ENCODE results near the gene RABEPK. TPM values are rescaled to one million over a fixed set of nuclear protein-coding genes. Genes with fewer than 3 reads are reported as not detected.
"Not testable (repeated sequence)": the region's sequence is repeated elsewhere in the genome, so short reads cannot be mapped to it uniquely, and the experiment has no call there.

Gene RABEPK
- total RNA-seq, 1 donor from 2014 or later, result 14.7 TPM

DNA sequence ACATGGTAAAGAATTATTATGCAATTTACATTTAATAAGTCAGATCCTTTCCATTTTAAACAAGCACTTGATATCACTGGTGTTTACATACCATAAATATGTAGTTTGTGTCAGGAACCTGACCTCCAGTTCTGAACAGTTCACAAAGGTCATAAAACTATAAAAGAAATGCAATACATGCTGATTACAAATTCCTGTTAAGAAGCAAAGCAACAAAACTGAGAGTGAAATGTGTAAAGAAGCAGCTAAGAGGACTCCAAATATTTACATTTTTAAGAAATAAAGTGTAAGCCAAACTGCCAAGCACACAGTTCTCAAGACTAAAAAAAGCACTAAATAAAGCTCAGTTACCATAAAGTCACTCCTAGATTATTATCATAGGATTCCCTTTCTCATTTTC lies 39.6 kb upstream of the RABEPK start:
- TF ChIP-seq POLR2A (IDR thresholded peaks at IDR 0.05) (no peak), POLR2AphosphoS5 (IDR thresholded peaks at IDR 0.05; ENCODE audit: insufficient read depth in 1 of 2, low read depth in 1 of 2) (no peak)
- TF ChIP-seq, protein P1, sequence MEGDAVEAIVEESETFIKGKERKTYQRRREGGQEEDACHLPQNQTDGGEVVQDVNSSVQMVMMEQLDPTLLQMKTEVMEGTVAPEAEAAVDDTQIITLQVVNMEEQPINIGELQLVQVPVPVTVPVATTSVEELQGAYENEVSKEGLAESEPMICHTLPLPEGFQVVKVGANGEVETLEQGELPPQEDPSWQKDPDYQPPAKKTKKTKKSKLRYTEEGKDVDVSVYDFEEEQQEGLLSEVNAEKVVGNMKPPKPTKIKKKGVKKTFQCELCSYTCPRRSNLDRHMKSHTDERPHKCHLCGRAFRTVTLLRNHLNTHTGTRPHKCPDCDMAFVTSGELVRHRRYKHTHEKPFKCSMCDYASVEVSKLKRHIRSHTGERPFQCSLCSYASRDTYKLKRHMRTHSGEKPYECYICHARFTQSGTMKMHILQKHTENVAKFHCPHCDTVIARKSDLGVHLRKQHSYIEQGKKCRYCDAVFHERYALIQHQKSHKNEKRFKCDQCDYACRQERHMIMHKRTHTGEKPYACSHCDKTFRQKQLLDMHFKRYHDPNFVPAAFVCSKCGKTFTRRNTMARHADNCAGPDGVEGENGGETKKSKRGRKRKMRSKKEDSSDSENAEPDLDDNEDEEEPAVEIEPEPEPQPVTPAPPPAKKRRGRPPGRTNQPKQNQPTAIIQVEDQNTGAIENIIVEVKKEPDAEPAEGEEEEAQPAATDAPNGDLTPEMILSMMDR (IDR thresholded peaks at IDR 0.05), result no peak
- no peak overlapping the region for H3K27ac ChIP-seq

DNA sequence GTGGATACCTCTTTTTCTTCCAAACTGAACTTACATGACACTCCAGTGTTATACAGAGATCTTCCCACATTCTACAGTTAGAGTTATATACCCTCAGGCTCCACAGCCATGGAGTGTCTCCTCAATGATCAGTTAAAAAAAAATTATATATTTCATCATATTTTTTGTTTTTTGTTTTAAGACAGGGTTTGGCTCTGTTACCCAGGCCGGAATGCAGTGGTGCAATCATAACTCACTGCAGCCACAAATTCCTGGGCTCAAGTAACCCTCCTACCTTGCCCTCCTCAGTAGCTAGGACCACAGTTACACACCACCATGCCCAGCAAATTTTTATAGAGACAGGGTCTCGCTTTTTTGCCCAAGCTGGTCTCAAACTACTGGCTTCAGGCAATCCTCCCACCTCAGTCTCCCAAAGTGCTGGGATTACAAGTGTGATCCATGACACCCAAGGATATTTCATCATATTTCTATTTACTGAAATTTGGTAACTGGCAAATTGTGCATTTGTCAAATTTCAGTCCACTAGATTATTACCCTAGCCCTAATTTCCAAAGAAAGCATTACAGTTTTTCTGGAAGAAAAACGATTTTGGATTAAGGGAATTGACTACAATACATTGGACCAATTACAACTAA lies 38.9 kb upstream of the RABEPK start:
- DNase-seq (ENCODE audit: extremely low spot score in 2 of 2), result no peak
- H3K9me3 ChIP-seq, result no peaks in the 10 kb centered on the region
- intact Hi-C loops (cut with DNase I), result no loop called here

More for the DNA sequence above, 39.6 kb upstream of the RABEPK start:
- H3K9me3 ChIP-seq, result no peaks in the 10 kb centered on the region
- no peak for DNase-seq (ENCODE audit: extremely low spot score in 2 of 2)
- H3K27me3 ChIP-seq, result no peaks in the 10 kb centered on the region
- peaks cover 0 to 7% of the 10 kb centered on the region in 2 donors for H3K36me3 ChIP-seq
- intact Hi-C loops (cut with DNase I), result no loop called here
- H3K4me1 ChIP-seq, result peaks cover 7% of the 10 kb centered on the region
- H3K4me3 ChIP-seq, result no peak overlapping the region

DNA sequence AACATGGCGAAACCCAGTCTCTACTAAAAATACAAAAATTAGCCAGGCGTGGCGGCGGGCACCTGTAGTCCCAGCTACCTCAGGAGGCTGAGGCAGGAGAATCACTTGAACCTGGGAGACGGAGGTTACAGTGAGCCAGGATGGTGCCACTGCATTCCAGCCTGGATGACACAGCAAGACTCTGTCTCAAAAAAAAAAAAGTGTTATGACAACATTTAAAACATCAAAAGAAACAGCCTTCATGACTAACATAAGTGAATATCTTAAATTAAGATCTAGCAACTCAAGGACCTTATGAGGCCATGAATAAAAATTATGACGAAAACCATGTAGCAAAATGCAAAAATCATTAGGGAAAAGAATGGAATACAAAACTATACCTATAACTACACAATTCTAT lies 37.5 kb upstream of the RABEPK start:
- DNase-seq (ENCODE audit: extremely low spot score in 2 of 2); H3K27me3 ChIP-seq; H3K9me3 ChIP-seq; H3K36me3 ChIP-seq; H3K27ac ChIP-seq; intact Hi-C loops (cut with DNase I); H3K4me3 ChIP-seq; H3K4me1 ChIP-seq: not testable (repeated sequence)

More for the DNA sequence above, 38.9 kb upstream of the RABEPK start:
- TF ChIP-seq POLR2A (IDR thresholded peaks at IDR 0.05) (no peak), POLR2AphosphoS5 (IDR thresholded peaks at IDR 0.05; ENCODE audit: insufficient read depth in 1 of 2, low read depth in 1 of 2) (no peak)
- TF ChIP-seq, protein P1 (IDR thresholded peaks at IDR 0.05), result no peak
- Histone ChIP-seq H3K27me3 (no peaks in the 10 kb centered on the region), H3K4me3 (no peak overlapping the region), H3K36me3 (peaks cover 0 to 7% of the 10 kb centered on the region in 2 donors), H3K27ac (no peak overlapping the region), H3K4me1 (peaks cover 7% of the 10 kb centered on the region)

DNA sequence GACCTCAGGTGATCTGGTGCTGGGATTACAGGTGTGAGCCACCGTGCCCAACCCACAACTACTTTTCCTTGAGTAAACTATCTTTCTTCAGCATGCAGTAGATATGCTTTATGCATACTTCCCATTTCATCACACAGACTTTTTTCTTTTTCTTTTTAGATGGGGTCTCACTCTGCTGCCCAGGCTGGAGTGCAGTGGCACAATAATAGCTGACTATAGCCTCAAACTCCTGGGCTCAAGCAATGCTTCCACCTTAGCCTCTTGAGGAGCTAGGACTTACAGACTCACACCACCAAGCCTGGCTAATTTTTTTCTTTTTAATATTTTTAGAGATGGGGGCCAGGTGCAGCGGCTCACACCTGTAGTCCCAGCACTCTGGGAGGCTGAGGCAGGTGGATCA lies 33.6 kb upstream of the RABEPK start:
- Histone ChIP-seq H3K4me1 (no peaks in the 10 kb centered on the region), H3K36me3 (peaks cover 0 to 6% of the 10 kb centered on the region in 2 donors), H3K4me3 (no peak overlapping the region), H3K27ac (no peak overlapping the region), H3K9me3 (no peaks in the 10 kb centered on the region), H3K27me3 (no peaks in the 10 kb centered on the region)
- intact Hi-C loops (cut with DNase I), result no loop called here
- TF ChIP-seq POLR2A (IDR thresholded peaks at IDR 0.05), result no peak
- TF ChIP-seq, protein P1 (IDR thresholded peaks at IDR 0.05), result no peak
- no peak for DNase-seq (ENCODE audit: extremely low spot score in 2 of 2)

DNA sequence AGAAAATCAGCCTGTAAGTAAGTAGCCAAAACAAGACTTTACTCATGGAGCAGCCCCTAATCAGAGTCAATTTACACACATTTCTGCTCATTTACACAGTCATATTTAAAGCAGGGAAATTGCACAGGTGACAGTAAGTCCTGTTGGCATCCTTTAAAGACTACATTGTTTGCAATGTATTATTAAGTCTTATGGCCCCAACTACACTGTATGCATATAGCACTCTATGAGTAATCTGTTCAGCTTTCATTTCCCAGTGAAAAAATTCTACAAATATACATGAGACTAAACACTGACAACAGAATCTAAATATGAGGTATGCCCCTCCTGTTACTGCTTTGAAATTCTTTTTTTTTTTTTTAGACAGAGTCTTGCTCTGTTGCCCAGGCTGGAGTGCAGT lies 30.4 kb upstream of the RABEPK start:
- Histone ChIP-seq H3K36me3 (peaks cover 0 to 6% of the 10 kb centered on the region in 2 donors), H3K4me3 (no peak overlapping the region), H3K27ac (no peak overlapping the region), H3K4me1 (peaks cover 20% of the 10 kb centered on the region), H3K27me3 (no peaks in the 10 kb centered on the region), H3K9me3 (no peaks in the 10 kb centered on the region)
- intact Hi-C loops (cut with DNase I), result no loop called here
- DNase-seq (ENCODE audit: extremely low spot score in 2 of 2), result no peak
- no peak for TF ChIP-seq POLR2AphosphoS5 (IDR thresholded peaks at IDR 0.05; ENCODE audit: insufficient read depth in 1 of 2, low read depth in 1 of 2)
- TF ChIP-seq, protein P1 (IDR thresholded peaks at IDR 0.05), result no peak
- TF ChIP-seq POLR2A (IDR thresholded peaks at IDR 0.05), result no peak
